ENCODE results near the gene SMG7.

DNA sequence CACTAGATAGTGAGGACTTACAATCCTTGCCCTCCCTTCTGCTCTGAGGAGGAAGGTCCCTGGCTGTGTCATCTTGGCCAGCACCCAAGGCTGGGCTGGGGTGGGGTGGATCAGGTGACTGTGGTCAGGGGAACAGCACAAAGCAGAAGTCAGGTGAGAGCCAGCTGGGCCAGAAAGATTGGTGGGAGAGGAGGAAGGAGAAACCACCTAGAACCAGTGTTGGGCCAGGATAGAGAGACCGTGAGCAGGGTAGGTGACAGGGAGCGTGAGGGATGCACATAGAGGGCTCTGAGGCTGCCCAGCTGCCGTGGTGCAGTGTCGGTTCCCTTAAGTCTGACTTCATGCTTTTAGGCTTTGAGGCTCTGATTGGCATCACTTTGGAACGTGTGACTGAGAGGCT, 95.3 kb downstream of the SMG7 start:
- TF ChIP-seq POLR2A (IDR thresholded peaks at IDR 0.05) = no peak
- TF ChIP-seq EP300 (IDR thresholded peaks at IDR 0.05) = no peak
